ENCODE measurements around the gene ACBD4.

DNA sequence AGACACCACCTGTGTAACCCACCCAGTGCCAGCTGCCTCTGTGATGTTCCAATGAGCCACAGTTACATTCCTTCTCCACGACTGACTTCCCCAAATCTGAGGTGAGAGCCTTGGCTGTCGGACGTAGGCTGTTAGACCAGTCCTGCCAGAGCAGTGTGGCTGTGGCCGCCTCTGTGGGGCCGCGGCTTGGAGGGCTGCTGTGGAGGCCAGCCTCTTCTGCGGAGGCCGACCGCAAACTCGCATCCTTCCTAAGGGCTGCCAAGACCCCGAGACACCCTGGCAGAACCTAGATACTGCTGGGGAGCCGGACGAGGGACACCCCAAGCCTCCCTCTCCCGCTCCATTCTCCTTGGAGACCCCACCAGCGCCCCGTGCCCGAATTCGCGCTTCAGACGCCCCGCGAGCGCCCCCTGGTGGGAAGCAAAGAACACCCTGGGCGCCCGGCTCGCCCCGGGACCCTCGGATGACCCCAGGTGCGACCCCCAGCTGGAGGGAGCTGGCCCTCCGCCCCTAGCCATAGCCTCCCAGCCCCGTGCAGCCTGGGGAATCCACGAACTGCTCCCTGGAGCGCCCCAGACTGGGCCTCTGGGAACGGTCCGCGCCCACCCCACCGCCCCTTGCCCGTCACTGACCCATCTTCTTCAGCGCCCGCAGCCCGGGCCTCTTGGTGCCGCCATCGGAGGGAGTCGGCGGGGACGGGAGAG, 3.7 kb upstream of the ACBD4 start:
- TF ChIP-seq, protein P1, sequence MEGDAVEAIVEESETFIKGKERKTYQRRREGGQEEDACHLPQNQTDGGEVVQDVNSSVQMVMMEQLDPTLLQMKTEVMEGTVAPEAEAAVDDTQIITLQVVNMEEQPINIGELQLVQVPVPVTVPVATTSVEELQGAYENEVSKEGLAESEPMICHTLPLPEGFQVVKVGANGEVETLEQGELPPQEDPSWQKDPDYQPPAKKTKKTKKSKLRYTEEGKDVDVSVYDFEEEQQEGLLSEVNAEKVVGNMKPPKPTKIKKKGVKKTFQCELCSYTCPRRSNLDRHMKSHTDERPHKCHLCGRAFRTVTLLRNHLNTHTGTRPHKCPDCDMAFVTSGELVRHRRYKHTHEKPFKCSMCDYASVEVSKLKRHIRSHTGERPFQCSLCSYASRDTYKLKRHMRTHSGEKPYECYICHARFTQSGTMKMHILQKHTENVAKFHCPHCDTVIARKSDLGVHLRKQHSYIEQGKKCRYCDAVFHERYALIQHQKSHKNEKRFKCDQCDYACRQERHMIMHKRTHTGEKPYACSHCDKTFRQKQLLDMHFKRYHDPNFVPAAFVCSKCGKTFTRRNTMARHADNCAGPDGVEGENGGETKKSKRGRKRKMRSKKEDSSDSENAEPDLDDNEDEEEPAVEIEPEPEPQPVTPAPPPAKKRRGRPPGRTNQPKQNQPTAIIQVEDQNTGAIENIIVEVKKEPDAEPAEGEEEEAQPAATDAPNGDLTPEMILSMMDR (IDR thresholded peaks at IDR 0.05) = peak; percentile 90
- TF ChIP-seq TCF7L2 (IDR thresholded peaks at IDR 0.05; ENCODE audit: low read depth, low read length) = no peak
- no peak for TF ChIP-seq SIN3A (IDR thresholded peaks at IDR 0.05; ENCODE audit: borderline replicate concordance, insufficient read depth, low read depth, low read length)
- TF ChIP-seq, protein P2, sequence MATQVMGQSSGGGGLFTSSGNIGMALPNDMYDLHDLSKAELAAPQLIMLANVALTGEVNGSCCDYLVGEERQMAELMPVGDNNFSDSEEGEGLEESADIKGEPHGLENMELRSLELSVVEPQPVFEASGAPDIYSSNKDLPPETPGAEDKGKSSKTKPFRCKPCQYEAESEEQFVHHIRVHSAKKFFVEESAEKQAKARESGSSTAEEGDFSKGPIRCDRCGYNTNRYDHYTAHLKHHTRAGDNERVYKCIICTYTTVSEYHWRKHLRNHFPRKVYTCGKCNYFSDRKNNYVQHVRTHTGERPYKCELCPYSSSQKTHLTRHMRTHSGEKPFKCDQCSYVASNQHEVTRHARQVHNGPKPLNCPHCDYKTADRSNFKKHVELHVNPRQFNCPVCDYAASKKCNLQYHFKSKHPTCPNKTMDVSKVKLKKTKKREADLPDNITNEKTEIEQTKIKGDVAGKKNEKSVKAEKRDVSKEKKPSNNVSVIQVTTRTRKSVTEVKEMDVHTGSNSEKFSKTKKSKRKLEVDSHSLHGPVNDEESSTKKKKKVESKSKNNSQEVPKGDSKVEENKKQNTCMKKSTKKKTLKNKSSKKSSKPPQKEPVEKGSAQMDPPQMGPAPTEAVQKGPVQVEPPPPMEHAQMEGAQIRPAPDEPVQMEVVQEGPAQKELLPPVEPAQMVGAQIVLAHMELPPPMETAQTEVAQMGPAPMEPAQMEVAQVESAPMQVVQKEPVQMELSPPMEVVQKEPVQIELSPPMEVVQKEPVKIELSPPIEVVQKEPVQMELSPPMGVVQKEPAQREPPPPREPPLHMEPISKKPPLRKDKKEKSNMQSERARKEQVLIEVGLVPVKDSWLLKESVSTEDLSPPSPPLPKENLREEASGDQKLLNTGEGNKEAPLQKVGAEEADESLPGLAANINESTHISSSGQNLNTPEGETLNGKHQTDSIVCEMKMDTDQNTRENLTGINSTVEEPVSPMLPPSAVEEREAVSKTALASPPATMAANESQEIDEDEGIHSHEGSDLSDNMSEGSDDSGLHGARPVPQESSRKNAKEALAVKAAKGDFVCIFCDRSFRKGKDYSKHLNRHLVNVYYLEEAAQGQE (IDR thresholded peaks at IDR 0.05; ENCODE audit: insufficient read depth in 1 of 2, low read depth in 2 of 2, low read length in 1 of 2) = no peak
- no peak for TF ChIP-seq POLR2AphosphoS5 (IDR thresholded peaks at IDR 0.05; ENCODE audit: low read depth, low read length)

Measured in Panc1 (cell line).